Left forelimb (tissue), 1 donor: ENCODE measurements around the gene TTC3.

Source experiments
- DNase-seq: peaks from one replicate; pipeline ENCODE4 v3.0.0-alpha.2; 2018; ENCODE audit warnings: low spot score

TTC3 gene

DNA sequence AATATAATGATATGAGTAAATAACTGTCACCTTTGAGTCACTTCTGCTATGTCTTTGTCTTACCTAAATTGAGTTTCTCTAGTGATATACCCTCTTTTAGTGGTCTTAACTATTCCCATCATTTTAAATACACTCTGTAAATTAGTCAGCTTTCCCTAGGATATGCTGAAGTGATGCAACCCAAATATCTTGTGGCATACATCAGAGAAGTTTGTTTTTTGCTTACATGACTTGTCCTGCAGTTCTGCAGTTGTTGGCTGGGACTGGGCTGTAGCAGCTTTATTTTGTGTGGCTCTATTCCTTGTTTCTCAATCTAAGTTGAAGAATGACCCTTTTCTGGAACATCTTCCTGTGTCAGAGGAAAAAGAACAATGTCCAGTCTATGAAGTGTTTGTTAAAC is 76.4 kb downstream of the TTC3 start:
- no peak for DNase-seq

DNA sequence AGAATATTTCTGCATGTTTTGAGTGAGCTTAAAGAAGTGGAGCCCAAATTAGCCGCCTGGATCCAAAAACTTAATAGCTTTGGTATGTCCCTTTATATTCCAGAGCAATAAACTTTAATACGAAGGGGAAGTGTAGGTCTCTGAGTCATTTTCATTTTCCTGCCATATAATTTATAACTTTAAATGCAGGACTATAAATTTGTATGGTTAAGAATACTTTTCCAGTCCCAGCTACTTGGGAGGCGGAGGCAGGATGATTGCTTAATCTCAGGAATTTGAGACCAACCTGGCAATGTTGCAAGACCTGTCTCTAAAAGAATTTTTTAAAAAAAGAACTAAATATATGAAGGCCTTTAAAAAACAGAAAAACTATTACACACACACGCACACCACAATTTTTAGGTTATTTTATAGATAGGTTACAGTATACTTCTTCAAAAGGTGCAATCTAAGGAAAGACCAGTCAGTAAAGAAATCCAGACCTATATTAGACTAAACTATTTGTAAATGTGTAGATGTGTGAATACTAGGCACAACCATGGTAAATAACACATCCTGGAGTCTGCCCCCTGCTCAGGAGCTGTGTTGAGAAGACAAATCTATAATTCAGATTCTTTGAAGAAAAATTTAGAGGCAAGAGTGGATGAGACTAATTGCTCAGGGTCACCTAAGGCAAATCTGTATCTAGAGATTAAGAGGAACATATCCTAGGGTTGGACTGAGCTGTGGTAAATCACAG is 80.3 kb downstream of the TTC3 start:
- DNase-seq: no peak

DNA sequence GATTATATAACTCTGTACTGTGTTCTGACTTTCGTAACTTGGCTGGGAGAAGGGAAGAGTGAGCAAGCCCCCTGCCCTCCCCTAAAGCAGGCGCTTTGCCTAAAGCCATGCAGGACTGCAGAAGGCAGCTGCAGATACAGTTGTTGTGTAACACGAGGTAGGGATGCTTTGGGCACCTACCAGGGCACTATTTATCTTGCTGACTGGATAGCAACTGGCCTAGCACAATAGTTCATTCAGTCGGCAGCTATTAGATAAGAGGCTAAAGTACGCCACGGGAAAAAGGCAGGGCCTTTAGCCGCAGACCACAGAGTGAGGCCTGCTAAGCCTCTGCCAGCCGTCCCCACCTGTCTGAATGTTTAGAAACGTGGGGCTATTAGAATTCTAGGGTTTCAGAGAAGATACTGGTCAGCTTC is 80.9 kb downstream of the TTC3 start:
- DNase-seq: no peak

DNA sequence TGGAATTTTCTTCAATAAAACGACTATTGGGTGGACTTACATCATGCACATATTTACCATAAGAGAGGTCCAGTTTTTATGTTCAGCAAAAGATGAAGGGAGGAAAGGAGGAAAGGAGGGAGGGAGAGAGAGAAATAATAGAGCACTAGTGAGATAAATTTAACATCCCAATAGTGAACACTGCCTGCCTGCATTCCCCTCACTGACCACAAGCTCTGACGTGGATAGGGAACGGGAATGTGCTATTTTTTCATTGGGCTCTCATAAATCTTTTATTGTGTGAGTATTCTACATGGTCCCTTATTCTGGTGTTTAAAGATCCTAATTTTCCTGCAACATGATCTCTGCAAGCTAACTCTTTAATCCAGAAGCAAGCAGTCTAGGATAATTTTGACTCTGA is 82.1 kb downstream of the TTC3 start:
- DNase-seq: no peak

DNA sequence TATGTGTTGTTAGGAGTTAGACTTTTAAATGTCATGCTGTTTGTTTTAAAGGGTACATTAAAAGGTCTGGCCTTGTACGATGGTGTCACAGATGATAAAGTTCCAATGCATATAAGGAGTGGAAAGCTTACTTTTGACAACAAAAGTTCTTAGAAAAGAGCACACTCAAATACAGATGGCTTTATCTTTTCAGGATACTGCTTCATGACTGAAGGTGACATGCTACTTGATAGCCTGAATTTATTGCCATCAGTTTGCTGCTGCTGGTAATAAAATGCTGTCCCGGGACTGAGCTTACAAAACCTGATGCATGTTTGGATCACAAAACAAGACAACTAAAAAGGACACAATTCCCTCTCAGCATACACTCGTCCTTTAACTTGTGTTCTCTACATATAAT is 84.9 kb downstream of the TTC3 start:
- DNase-seq: no peak

DNA sequence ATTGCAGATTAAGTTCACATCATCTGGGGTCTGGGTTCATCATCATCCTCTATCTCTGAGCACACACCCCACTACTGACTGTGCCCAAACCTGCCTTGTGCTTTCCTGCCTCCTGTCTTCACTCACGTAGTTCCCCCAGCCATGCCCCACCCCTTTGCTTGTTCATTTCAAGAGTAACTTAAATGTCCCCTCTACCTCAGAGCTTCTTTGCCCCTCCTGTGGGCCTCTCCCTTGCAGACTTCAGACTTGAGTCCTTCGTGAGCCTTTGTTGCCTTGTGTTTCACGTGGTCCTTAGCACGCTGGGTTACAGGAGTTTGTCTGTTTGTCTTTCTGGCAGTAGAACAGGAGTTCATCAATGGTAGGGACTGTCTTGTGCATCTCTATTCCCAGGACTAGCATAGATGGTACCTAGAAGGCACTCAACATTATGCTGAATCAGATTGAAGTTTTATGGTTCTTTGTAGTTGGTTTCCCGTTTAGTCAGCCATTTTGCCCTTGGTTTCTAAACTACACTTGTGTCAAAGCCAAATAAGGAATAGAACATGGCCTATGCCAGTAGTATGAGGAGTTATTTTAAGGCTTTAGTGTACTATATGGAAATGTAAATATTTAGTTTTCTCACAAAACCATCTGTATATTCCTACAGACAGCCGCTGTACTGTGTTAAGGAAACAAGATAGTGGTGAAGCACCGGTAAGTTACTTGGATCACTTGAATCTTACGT is 86.2 kb downstream of the TTC3 start:
- DNase-seq: no peak

DNA sequence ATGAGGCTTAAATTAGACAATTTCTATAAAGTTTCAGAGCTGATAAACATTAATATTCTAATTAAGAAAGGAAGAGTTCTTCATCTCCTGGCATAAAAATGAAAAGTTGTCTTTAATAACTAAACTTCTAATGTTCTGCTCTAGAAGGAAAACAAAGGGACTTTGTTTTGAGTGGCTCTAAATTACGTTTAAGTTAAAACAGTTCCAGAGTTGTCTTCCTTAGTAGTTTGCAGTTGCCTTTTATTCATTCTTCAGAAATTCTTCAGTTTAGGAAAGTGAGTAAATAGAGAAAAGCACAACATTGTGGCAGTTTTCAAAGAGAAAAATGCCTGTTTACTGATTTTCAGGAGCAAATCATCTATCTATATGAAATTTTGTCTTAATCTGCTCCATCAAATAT is 86.9 kb downstream of the TTC3 start:
- no peak for DNase-seq

DNA sequence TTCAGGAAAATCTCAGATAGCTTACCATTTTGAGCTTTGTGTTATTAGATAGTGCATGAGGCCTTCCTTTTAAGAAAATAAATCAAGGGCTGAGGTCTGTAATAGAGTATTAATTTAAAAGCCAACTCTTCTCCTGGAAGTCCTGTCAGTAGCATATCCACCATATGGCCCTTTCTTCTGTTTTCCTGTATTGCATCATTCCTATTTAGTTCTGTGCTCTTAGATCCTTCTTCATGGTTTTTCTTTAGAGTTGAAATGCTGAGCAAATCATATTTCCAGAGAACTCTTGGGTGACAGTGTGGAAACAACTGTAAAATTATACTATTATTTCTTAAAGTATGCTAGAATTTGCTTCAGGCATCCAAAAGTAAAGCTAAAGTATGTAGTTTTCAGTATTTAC is 91.7 kb downstream of the TTC3 start:
- DNase-seq: no peak

DNA sequence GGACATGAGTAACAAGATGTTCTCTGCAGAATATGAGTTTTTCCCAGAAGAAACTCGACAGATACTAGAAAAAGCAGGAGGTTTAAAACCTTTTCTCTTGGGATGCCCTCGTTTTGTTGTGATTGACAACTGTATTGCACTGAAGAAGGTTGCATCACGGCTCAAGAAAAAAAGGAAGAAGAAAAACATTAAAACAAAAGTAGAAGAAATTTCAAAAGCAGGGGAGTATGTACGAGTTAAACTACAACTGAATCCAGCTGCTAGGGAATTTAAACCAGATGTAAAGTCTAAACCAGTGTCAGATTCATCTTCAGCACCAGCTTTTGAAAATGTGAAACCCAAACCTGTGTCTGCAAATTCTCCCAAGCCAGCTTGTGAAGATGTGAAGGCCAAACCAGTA is 92.5 kb downstream of the TTC3 start:
- no peak for DNase-seq

DNA sequence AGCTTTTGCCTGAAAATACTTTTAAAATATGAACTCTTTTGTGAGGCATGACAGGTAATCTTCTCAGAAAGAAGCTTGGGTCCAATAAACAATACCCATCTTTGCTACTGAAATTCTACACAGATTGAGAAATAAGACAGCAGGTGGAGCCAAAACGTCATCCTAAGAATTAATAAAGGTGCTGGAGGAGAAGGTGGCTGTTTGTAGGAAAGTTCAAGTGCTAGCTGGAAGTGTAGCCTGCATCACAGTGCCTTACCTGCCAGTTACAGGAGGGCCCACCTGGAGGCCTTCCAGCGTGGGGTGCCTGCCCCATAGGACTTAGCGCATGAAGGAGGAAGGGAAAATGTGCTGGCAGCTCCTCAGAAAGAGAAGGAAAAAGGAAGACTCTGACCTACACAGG is 93.7 kb downstream of the TTC3 start:
- DNase-seq: no peak

DNA sequence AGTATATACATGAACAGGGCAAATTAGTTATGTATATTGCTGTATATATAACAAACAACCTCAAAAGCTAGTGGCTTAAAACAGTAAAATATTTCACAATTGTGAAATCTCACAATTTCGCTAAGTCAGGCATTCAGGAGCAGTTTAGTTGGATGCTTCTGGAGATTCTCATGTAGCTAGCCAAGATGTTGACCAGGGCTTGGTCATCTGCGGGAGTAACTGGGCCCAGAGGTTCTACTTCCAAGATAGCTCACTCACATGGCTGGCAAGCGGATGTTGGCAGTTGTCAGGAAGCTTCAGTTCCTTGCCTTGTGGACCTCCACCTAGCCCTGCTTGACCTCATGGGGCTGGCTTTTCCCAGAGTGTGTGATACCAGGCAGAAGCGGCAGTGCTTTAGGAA is 95.6 kb downstream of the TTC3 start:
- no peak for DNase-seq

DNA sequence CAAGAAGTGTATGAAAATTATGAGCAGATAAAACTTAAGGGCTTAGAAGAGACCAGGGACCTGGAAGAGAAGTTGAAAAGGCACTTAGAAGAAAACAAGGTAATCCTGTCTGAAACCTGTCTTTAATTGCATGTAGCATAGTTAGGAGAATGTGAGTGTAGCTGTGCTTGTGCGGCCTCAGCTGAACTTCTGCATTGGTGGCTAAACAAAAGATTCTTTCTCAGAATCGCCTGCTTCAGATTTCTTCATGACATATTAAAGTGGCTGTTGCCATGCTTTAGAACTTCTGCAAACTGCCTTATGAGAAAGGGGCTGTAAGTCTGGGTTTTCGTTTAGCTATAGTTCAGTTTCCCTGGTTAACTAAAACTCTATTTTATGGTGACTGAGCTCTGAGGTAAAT is 99.6 kb downstream of the TTC3 start:
- DNase-seq: no peak

DNA sequence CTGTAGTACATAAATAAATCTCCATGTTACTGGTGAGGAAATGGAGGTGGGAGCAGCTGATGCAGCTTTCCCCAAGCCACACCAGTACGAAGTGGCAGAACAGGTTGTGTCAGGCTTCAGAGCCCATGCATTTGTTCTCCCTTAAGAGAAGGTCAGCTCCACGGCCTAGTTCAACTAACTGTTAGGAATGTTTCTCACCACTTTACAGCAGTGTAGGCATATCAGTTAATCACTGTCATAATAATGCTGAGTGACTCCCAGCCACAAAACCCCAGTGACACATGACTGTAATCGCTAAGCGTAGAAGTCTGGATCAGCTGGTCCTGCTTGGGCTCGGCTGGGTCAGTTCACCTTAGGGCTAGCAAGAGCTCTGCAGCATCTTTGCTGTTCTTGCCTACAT is 103.7 kb downstream of the TTC3 start:
- DNase-seq: no peak

DNA sequence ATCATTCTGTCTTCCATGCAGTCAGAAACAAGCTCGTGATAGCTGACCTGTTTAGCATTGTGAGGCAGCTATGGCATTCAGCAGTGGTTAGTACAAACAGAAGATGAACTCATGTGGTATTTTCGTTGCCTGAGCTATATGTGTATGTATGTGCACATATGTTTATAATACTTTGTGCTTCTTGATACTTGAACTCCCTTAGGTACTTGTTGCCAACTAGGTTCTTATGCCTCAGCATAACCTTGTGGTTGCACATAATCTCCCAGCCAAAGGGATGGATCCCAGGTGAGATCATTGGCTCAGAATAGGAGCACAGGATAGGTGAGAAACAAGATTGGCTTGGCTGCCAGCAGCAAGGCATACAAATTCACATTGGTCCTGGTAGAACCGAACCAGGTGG is 108.0 kb downstream of the TTC3 start:
- no peak for DNase-seq

DNA sequence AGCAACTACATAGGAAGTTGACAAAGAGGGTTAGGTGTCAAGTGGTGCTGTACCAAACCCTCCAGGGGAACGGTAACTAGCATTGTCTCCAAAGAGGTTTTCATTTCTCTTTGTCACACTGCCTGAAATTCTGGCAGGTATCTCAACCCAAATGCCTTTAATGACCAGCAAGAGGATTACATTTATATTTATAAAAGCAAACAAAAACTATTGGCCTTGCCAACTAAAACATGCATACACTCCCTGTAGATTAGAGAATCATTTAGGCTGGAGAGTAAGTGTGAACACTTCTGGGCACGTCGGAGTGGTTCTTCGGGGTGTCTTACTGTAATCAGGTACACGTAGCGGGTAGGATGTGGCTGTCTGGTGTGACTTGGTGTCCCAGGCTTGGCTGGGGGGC is 109.2 kb downstream of the TTC3 start:
- no peak for DNase-seq

DNA sequence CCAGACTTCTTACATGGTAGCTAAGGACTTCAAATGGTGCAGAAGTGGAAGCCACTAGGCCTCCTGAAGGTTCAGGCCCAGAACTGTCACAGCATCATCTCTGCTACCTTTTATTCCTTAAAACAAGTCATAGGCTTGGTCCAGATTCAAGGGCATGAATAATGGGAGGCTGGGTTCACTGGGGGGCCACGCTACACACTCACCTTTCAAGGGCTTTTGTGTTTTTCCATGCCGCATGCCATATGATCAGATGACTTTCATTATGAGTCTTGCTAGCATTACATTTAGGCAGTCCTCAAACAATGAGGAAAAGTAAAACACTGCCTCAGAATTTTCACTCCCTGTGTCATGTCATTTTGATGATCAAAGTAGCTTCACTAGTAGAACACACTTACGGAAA is 110.7 kb downstream of the TTC3 start:
- DNase-seq: no peak

DNA sequence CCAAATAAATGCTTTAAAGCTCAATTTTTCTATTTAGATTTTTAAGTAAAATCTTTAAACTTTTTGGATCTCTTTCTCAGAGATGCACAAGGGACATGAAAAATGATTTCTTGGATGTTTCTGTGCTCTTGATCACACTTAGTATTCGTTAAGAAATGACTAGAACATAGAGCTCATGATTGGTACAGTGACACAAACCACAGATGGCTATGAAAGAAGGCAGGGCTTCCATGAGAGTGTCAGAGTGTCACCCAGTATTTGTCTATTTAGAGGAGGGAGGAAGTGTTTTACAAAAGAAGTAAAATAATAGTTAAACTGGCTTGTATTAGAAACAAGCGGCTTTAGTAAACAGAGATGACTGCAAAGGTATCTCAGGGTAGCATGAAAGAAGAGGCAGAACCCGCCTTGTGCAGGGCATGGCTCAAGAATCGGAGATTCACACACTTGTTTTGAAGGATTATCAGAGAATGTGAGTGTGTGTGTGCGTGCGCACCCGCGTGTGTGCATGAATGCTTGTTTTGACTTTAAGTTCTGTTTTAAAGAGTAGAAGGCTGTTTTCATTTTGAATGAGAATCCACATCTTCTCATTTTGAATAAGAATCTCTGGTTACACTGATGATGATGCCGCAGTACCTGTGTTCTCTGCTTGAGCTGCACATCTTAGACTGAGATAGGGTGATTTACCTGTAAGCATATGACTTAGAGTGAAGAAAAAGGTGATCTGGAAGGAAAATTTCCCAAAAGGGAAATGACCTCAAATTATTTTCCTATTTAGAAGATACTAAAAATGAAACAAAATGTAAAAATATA is 111.9 kb downstream of the TTC3 start:
- DNase-seq: no peak

DNA sequence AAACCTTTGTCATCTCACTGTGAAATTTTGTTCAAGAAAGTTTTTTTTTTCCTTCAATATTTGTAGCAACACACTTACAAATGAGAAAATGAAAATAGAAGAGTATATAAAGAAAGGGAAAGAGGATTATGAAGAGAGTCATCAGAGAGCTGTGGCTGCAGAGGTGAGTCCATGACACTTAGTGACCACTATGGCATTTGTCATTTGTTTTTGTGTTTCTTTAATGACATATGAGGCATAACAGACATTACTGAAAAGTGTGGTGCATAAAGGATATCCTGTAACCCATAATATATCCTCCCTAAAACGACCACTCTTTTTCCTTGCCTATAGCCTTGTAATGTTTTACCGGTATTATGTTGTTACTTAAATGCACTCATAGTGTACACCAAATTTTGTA is 113.9 kb downstream of the TTC3 start:
- DNase-seq: no peak

DNA sequence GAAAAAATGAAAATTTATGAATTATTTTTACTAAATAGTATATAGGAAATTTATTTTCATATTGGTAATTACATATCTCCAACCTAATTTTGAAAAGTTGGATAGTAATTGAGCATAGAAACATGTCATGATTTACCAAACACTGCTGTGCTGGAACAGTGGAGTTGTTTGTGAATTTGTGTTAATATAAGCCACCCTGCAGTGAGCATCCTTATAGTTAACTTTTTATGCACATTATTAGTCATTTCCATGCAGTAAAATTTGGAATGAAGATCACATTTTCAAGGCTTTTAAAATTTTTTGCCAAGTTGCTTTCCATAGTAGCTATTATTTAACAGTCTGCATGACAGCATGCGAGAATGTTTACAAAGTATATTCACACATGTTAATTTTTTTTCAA is 115.8 kb downstream of the TTC3 start:
- no peak for DNase-seq

DNA sequence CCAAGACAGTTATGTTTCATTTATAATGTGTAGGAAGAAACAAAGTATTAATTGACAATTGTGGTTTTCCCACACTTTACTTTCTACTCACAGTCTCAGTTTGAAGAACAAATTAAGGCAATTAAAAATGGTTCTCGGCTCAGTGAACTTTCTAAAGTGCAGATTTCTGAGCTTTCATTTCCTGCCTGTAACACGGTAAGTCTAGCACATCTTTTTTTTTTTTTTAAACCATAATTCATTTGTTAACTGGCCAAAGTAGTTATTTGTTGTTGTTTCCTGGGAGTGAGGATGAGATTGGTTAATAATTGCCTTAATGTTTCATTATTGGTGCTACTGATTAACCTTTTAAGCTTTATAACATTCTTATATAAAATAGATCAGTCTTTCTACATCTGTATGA is 119.0 kb downstream of the TTC3 start:
- DNase-seq: no peak

DNA sequence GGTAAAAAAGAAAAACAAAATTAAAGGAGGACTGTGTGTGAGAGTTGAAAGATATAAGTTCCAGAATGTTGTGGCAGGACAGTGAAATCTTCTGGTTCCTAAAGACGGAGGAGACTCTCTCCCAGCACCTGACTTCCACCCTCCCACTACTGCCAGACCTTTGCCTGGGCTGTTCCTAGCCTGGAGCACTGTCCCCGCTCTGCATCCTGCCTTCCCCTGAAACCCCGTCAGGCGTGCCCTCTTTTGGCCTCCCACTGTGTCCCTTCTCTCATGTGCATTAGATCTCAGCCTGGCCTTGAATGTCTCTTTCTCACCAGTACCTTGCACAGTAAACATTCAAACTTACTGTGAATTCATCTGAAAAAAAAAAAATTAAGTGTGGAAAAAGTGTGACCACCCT is 120.0 kb downstream of the TTC3 start:
- DNase-seq: no peak

DNA sequence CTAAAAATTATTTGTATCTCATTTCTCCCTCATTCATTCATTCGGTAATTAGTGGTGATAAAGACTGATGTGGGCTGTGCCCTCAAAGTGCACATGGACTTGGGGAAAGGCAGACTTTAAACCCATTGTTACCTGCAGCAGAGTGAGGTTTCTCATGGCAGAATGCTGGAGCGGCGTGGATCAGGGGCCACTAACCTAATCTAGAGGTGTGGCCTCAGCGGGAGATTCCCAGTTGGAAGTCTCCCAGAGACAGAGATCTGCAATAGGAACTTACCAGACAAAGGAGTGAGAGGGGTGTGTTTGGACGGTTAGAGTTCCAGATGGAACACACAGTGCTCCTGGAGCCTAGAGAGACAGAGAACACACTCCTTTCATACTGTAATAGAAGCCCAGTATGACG is 120.6 kb downstream of the TTC3 start:
- DNase-seq: no peak

DNA sequence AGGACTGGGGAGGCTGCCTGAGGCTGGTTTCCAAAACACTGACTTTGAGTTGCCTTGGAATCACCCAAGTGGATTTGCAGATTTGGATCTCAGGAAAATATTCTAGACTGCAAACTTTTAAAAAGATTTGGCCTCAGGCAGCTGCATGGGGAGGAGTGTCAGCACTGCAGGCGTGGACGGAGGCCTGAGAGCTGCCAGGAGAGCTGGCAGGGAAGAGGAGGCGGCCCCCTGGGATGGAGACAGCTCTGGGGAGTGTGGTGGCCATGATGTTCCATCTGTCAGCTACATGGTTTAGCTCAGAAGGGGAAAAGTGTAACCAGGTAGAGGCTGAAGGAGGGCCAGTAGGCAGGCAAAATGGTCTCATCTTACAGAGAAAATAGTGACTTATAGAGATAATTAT is 122.0 kb downstream of the TTC3 start:
- no peak for DNase-seq
